ENCODE results near the gene EID1.
A peak's percentile ranks its signal among the peaks of the same experiment; 100 is the strongest.

The EID1 gene

GRCh38 chr15:48868536-48868935 is 9.4 kb upstream of the EID1 start:
- no peak overlapping the region for H3K27ac ChIP-seq (ENCODE audit: insufficient read depth in 1 of 2, low read depth in 1 of 2, low read length in 2 of 2, poor library complexity in 1 of 2, severe bottlenecking in 2 of 2)
- DNase-seq = peak in 2 of 3 donors; percentile 10 to 26

GRCh38 chr15:48869966-48870365 is 8.0 kb upstream of the EID1 start:
- ChIA-PET CTCF (interaction anchor here (0.7 to 5.2 kb wide), 4 partner anchors 10 to 106 kb away, joined by 3 to 24 read pairs (median 4); partner anchors contain the start of gene SHC4), POLR2A (no interaction called here)
- no CpG with 5 or more reads among the region's 1 CpG for WGBS (ENCODE audit: insufficient coverage)
- H3K4me1 ChIP-seq (ENCODE audit: control extremely low read depth in 1 of 4, control insufficient read depth in 4 of 4, insufficient read depth in 4 of 4, low read length in 3 of 4) = no peaks in the 10 kb centered on the region
- H3K36me3 ChIP-seq (ENCODE audit: control insufficient read depth in 4 of 4, insufficient read depth in 4 of 4, low read length in 3 of 4) = no peaks in the 10 kb centered on the region
- DNase-seq = no peak
- H3K27ac ChIP-seq (ENCODE audit: insufficient read depth in 1 of 2, low read depth in 1 of 2, low read length in 2 of 2, poor library complexity in 1 of 2, severe bottlenecking in 2 of 2) = no peak overlapping the region
- H3K4me3 ChIP-seq (ENCODE audit: control insufficient read depth in 1 of 7, extremely low read depth in 1 of 7, insufficient read depth in 4 of 7, low read depth in 2 of 7, low read length in 6 of 7) = no peak overlapping the region
- H3K9me3 ChIP-seq (ENCODE audit: control extremely low read depth in 1 of 5, control insufficient read depth in 4 of 5, insufficient read depth in 2 of 5, low read depth in 1 of 5, low read length in 4 of 5) = no peaks in the 10 kb centered on the region
- H3K27me3 ChIP-seq (replicated peaks in 2 of 5; ENCODE audit: control insufficient read depth in 4 of 5, insufficient read depth in 5 of 5, low read length in 4 of 5) = no peaks in the 10 kb centered on the region

More at GRCh38 chr15:48868536-48868935, 9.4 kb upstream of the EID1 start:
- Histone ChIP-seq H3K27me3 (replicated peaks in 2 of 5; ENCODE audit: control insufficient read depth in 4 of 5, insufficient read depth in 5 of 5, low read length in 4 of 5) (no peaks in the 10 kb centered on the region), H3K4me3 (ENCODE audit: control insufficient read depth in 1 of 7, extremely low read depth in 1 of 7, insufficient read depth in 4 of 7, low read depth in 2 of 7, low read length in 6 of 7) (no peak overlapping the region), H3K4me1 (ENCODE audit: control extremely low read depth in 1 of 4, control insufficient read depth in 4 of 4, insufficient read depth in 4 of 4, low read length in 3 of 4) (no peaks in the 10 kb centered on the region), H3K9me3 (ENCODE audit: control extremely low read depth in 1 of 5, control insufficient read depth in 4 of 5, insufficient read depth in 2 of 5, low read depth in 1 of 5, low read length in 4 of 5) (no peaks in the 10 kb centered on the region), H3K36me3 (ENCODE audit: control insufficient read depth in 4 of 4, insufficient read depth in 4 of 4, low read length in 3 of 4) (no peaks in the 10 kb centered on the region)
- CTCF ChIA-PET = interaction anchor here (2.4 to 5.2 kb wide), 2 partner anchors 8 to 95 kb away, joined by 6 to 24 read pairs; partner anchors contain the start of gene SHC4
- POLR2A ChIA-PET = no interaction called here
- no CpG with 5 or more reads among the region's 2 CpGs for WGBS (ENCODE audit: insufficient coverage)

GRCh38 chr15:48871542-48871941 is 6.4 kb upstream of the EID1 start:
- H3K9me3 ChIP-seq (ENCODE audit: control extremely low read depth in 1 of 5, control insufficient read depth in 4 of 5, insufficient read depth in 2 of 5, low read depth in 1 of 5, low read length in 4 of 5) = no peaks in the 10 kb centered on the region
- no peaks in the 10 kb centered on the region for H3K4me1 ChIP-seq (ENCODE audit: control extremely low read depth in 1 of 4, control insufficient read depth in 4 of 4, insufficient read depth in 4 of 4, low read length in 3 of 4)
- no peaks in the 10 kb centered on the region for H3K36me3 ChIP-seq (ENCODE audit: control insufficient read depth in 4 of 4, insufficient read depth in 4 of 4, low read length in 3 of 4)
- no peak overlapping the region for H3K4me3 ChIP-seq (ENCODE audit: control insufficient read depth in 1 of 7, extremely low read depth in 1 of 7, insufficient read depth in 4 of 7, low read depth in 2 of 7, low read length in 6 of 7)
- H3K27me3 ChIP-seq (replicated peaks in 2 of 5; ENCODE audit: control insufficient read depth in 4 of 5, insufficient read depth in 5 of 5, low read length in 4 of 5) = no peaks in the 10 kb centered on the region
- CTCF ChIA-PET = interaction anchor here (5.2 kb wide), 1 partner anchor 11 kb away, joined by 24 read pairs; no protein-coding TSS in a partner anchor
- no peak overlapping the region for H3K27ac ChIP-seq (ENCODE audit: insufficient read depth in 1 of 2, low read depth in 1 of 2, low read length in 2 of 2, poor library complexity in 1 of 2, severe bottlenecking in 2 of 2)
- POLR2A ChIA-PET = no interaction called here
- no peak for DNase-seq

GRCh38 chr15:48872632-48873031 is 5.3 kb upstream of the EID1 start:
- H3K4me3 ChIP-seq (ENCODE audit: control insufficient read depth in 1 of 7, extremely low read depth in 1 of 7, insufficient read depth in 4 of 7, low read depth in 2 of 7, low read length in 6 of 7) = no peak overlapping the region
- no peak for DNase-seq
- H3K9me3 ChIP-seq (ENCODE audit: control extremely low read depth in 1 of 5, control insufficient read depth in 4 of 5, insufficient read depth in 2 of 5, low read depth in 1 of 5, low read length in 4 of 5) = no peaks in the 10 kb centered on the region
- H3K4me1 ChIP-seq (ENCODE audit: control extremely low read depth in 1 of 4, control insufficient read depth in 4 of 4, insufficient read depth in 4 of 4, low read length in 3 of 4) = peaks cover 0 to 6% (median 3%) of the 10 kb centered on the region in 4 experiments
- ChIA-PET CTCF (interaction anchor here (5.2 kb wide), 1 partner anchor 12 kb away, joined by 24 read pairs; no protein-coding TSS in a partner anchor), POLR2A (no interaction called here)
- no peaks in the 10 kb centered on the region for H3K27me3 ChIP-seq (replicated peaks in 2 of 5; ENCODE audit: control insufficient read depth in 4 of 5, insufficient read depth in 5 of 5, low read length in 4 of 5)
- no CpG with 5 or more reads among the region's 2 CpGs for WGBS (ENCODE audit: insufficient coverage)
- H3K36me3 ChIP-seq (ENCODE audit: control insufficient read depth in 4 of 4, insufficient read depth in 4 of 4, low read length in 3 of 4) = no peaks in the 10 kb centered on the region
- H3K27ac ChIP-seq (ENCODE audit: insufficient read depth in 1 of 2, low read depth in 1 of 2, low read length in 2 of 2, poor library complexity in 1 of 2, severe bottlenecking in 2 of 2) = no peak overlapping the region

GRCh38 chr15:48875241-48875960 is 2.5 kb upstream of the EID1 start:
- no peak for DNase-seq
- Histone ChIP-seq H3K4me1 (ENCODE audit: control extremely low read depth in 1 of 4, control insufficient read depth in 4 of 4, insufficient read depth in 4 of 4, low read length in 3 of 4) (peaks cover 6 to 25% (median 14%) of the 10 kb centered on the region in 4 experiments), H3K27ac (ENCODE audit: insufficient read depth in 1 of 2, low read depth in 1 of 2, low read length in 2 of 2, poor library complexity in 1 of 2, severe bottlenecking in 2 of 2) (no peak overlapping the region), H3K4me3 (ENCODE audit: control insufficient read depth in 1 of 7, extremely low read depth in 1 of 7, insufficient read depth in 4 of 7, low read depth in 2 of 7, low read length in 6 of 7) (no peak overlapping the region), H3K36me3 (ENCODE audit: control insufficient read depth in 4 of 4, insufficient read depth in 4 of 4, low read length in 3 of 4) (peaks cover 0 to 4% (median 0%) of the 10 kb centered on the region in 4 experiments), H3K9me3 (ENCODE audit: control extremely low read depth in 1 of 5, control insufficient read depth in 4 of 5, insufficient read depth in 2 of 5, low read depth in 1 of 5, low read length in 4 of 5) (no peaks in the 10 kb centered on the region), H3K27me3 (replicated peaks in 2 of 5; ENCODE audit: control insufficient read depth in 4 of 5, insufficient read depth in 5 of 5, low read length in 4 of 5) (no peaks in the 10 kb centered on the region)
- CTCF ChIA-PET = interaction anchor here (1.1 kb wide), 1 partner anchor 270 kb away, joined by 4 read pairs; no protein-coding TSS in a partner anchor
- POLR2A ChIA-PET = no interaction called here
- WGBS (ENCODE audit: insufficient coverage) = 100% methylated on average over 2 of the region's 2 CpGs

GRCh38 chr15:48876057-48876456 is 1.9 kb upstream of the EID1 start:
- Histone ChIP-seq H3K27me3 (replicated peaks in 2 of 5; ENCODE audit: control insufficient read depth in 4 of 5, insufficient read depth in 5 of 5, low read length in 4 of 5) (no peaks in the 10 kb centered on the region), H3K9me3 (ENCODE audit: control extremely low read depth in 1 of 5, control insufficient read depth in 4 of 5, insufficient read depth in 2 of 5, low read depth in 1 of 5, low read length in 4 of 5) (no peaks in the 10 kb centered on the region), H3K36me3 (ENCODE audit: control insufficient read depth in 4 of 4, insufficient read depth in 4 of 4, low read length in 3 of 4) (peaks cover 0 to 4% (median 0%) of the 10 kb centered on the region in 4 experiments), H3K27ac (ENCODE audit: insufficient read depth in 1 of 2, low read depth in 1 of 2, low read length in 2 of 2, poor library complexity in 1 of 2, severe bottlenecking in 2 of 2) (no peak overlapping the region), H3K4me1 (ENCODE audit: control extremely low read depth in 1 of 4, control insufficient read depth in 4 of 4, insufficient read depth in 4 of 4, low read length in 3 of 4) (peaks cover 6 to 25% (median 14%) of the 10 kb centered on the region in 4 experiments), H3K4me3 (ENCODE audit: control insufficient read depth in 1 of 7, extremely low read depth in 1 of 7, insufficient read depth in 4 of 7, low read depth in 2 of 7, low read length in 6 of 7) (no peak overlapping the region)
- no peak for DNase-seq
- WGBS (ENCODE audit: insufficient coverage) = 100% methylated on average over 3 of the region's 3 CpGs
- ChIA-PET POLR2A (no interaction called here), CTCF (no interaction called here)

- Histone ChIP-seq H3K9me3 (ENCODE audit: control extremely low read depth in 1 of 5, control insufficient read depth in 4 of 5, insufficient read depth in 2 of 5, low read depth in 1 of 5, low read length in 4 of 5) (no peaks in the 10 kb centered on the region), H3K27ac (ENCODE audit: insufficient read depth in 1 of 2, low read depth in 1 of 2, low read length in 2 of 2, poor library complexity in 1 of 2, severe bottlenecking in 2 of 2) (no peak overlapping the region), H3K36me3 (ENCODE audit: control insufficient read depth in 4 of 4, insufficient read depth in 4 of 4, low read length in 3 of 4) (peaks cover 0 to 4% (median 0%) of the 10 kb centered on the region in 4 experiments), H3K27me3 (replicated peaks in 2 of 5; ENCODE audit: control insufficient read depth in 4 of 5, insufficient read depth in 5 of 5, low read length in 4 of 5) (no peaks in the 10 kb centered on the region), H3K4me1 (ENCODE audit: control extremely low read depth in 1 of 4, control insufficient read depth in 4 of 4, insufficient read depth in 4 of 4, low read length in 3 of 4) (peaks cover 6 to 25% (median 14%) of the 10 kb centered on the region in 4 experiments), H3K4me3 (ENCODE audit: control insufficient read depth in 1 of 7, extremely low read depth in 1 of 7, insufficient read depth in 4 of 7, low read depth in 2 of 7, low read length in 6 of 7) (peak overlapping the region in 1 of 7 experiments; percentile 27)
- ChIA-PET POLR2A (no interaction called here), CTCF (interaction anchor here (0.9 to 1.6 kb wide), 3 partner anchors 9 to 112 kb away, joined by 3 to 5 read pairs (median 4); no protein-coding TSS in a partner anchor)
- WGBS (ENCODE audit: insufficient coverage) = 83% methylated on average over 1 of the region's 3 CpGs
- no peak for DNase-seq
Observed at GRCh38 chr15:48880070-48880634, 2.2 kb downstream of the EID1 start.

All from common myeloid progenitor, CD34-positive (primary cell).